GM12892 (cell line): ENCODE data around the gene CCDC134.

Source experiments
- POLR2A ChIP-seq: IDR thresholded peaks from 2 replicates; pipeline ENCODE4 v1.6.1; 2011; ENCODE audit warnings: low read depth, low read length, control low read depth
- POLR2AphosphoS5 ChIP-seq: IDR thresholded peaks from 2 replicates; pipeline ENCODE4 v1.6.1; 2011; ENCODE audit warnings: low read depth, low read length, control low read depth
- TAF1 ChIP-seq: IDR thresholded peaks from 2 replicates; pipeline ENCODE4 v1.6.1; 2011; ENCODE audit warnings: low read depth, mild to moderate bottlenecking, control low read depth, low read length, borderline replicate concordance

DNA sequence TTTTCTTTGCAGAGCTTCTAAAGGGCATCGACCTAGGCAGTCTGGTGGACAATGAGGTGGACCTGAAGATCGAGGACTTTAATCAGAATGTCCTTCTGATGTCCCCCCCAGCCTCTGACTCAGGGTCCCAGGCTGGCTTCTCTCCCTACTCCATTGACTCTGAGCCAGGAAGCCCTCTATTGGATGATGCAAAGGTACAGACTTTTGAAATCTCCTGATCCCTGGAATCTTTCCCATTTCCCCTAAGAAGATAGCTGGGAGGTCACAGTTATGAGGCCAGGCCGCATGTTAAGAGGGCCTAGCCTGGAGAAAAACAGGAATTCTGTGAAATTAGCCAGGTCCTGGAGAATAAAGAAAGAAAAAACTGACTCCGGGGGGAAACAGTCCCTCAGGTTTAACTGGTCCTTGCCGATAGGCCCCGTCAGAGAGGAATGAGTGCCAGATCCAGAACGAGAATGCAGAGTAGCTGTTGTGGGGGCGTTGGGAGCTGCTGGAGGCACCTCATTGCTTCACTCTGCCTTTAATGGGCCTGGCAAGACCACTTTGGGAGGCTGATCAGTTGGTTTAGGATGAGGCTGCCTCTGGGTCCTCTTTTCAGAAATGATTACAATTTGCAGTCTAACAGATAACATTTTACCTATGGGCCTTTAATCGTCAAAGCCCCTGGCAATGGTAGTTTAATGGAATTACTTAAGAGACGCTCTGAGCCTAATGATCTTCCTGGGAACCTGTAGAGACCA lies 75.2 kb downstream of the CCDC134 start:
- TF ChIP-seq POLR2A (no peak), POLR2AphosphoS5 (no peak), TAF1 (no peak)
